GM23338 (cell line): ENCODE data around the gene BRD7. TPM values are rescaled to one million over a fixed set of nuclear protein-coding genes. Genes with fewer than 3 reads are reported as not detected.
A peak's percentile ranks its signal among the peaks of the same experiment; 100 is the strongest.

Experiments used
- ATAC-seq: fragments of 200-7000 bp; cut with Tn5 transposase; 3 replicates; pipeline ENCODE4 v1.9.1; 2020
- DNase-seq: peaks from one replicate; pipeline ENCODE4 v3.0.0-alpha.2; 2015; ENCODE audit warnings: low spot score
- H2AFZ ChIP-seq: fragments of 200-600 bp; sonication (generic); 2 replicates; pipeline ENCODE4 v1.8.0; 2016; ENCODE audit warnings: antibody characterized with exemption, mild to moderate bottlenecking, moderate library complexity
- H3F3A ChIP-seq: fragments of 200-600 bp; sonication (generic); replicated peaks from 2 replicates; pipeline ENCODE4 v1.8.0; 2017; ENCODE audit warnings: antibody characterized with exemption, mixed run types, low read depth
- H3K27ac ChIP-seq: fragments of 200-600 bp; sonication (generic); 2 replicates; pipeline ENCODE4 v1.6.1; 2016; ENCODE audit warnings: low read depth
- H3K27me3 ChIP-seq: fragments of 200-600 bp; sonication (generic); 2 replicates; pipeline ENCODE4 v1.8.0; 2016; ENCODE audit warnings: mild to moderate bottlenecking, mixed run types, moderate library complexity; ENCODE audit not compliant: insufficient read depth
- H3K36me3 ChIP-seq: fragments of 200-600 bp; sonication (generic); 2 replicates; pipeline ENCODE4 v1.8.0; 2016; ENCODE audit warnings: mild to moderate bottlenecking; ENCODE audit not compliant: insufficient read depth
- H3K4me1 ChIP-seq: fragments of 200-600 bp; sonication (generic); 2 replicates; pipeline ENCODE4 v1.8.0; 2016; ENCODE audit warnings: mild to moderate bottlenecking, moderate library complexity; ENCODE audit not compliant: insufficient read depth
- H3K4me2 ChIP-seq: fragments of 200-600 bp; sonication (generic); 2 replicates; pipeline ENCODE4 v1.7.1; 2017; ENCODE audit warnings: mixed run types
- H3K4me3 ChIP-seq: fragments of 200-600 bp; sonication (generic); 2 replicates; pipeline ENCODE4 v1.6.1; 2016; ENCODE audit warnings: mixed run types
- H3K79me2 ChIP-seq: fragments of 200-600 bp; sonication (generic); replicated peaks from 2 replicates; pipeline ENCODE4 v1.8.0; 2017; ENCODE audit warnings: mild to moderate bottlenecking; ENCODE audit not compliant: insufficient read depth
- H3K9me2 ChIP-seq: fragments of 200-600 bp; sonication (generic); 2 replicates; pipeline ENCODE4 v1.8.0; 2017; ENCODE audit not compliant: insufficient read depth
- H4K20me1 ChIP-seq: fragments of 200-600 bp; sonication (generic); replicated peaks from 2 replicates; pipeline ENCODE4 v1.8.0; 2017; ENCODE audit warnings: mild to moderate bottlenecking; ENCODE audit not compliant: insufficient read depth
- H3K27ac Mint-ChIP-seq: 2 replicates; pipeline ENCODE4 v1.8.0; 2020; ENCODE audit warnings: inconsistent platforms, mild to moderate bottlenecking, moderate library complexity, mixed read lengths
- H3K27me3 Mint-ChIP-seq: 3 replicates; pipeline ENCODE4 v1.8.0; 2022; ENCODE audit warnings: low read depth, mild to moderate bottlenecking, moderate library complexity, mixed read lengths, inconsistent platforms; ENCODE audit not compliant: insufficient read depth, poor library complexity
- H3K36me3 Mint-ChIP-seq: 3 replicates; pipeline ENCODE4 v1.8.0; 2021; ENCODE audit warnings: low read depth, mild to moderate bottlenecking, inconsistent platforms, moderate library complexity, mixed read lengths
- H3K4me1 Mint-ChIP-seq: 3 replicates; pipeline ENCODE4 v1.8.0; 2020; ENCODE audit warnings: mild to moderate bottlenecking, inconsistent platforms, mixed read lengths
- H3K4me3 Mint-ChIP-seq: 3 replicates; pipeline ENCODE4 v1.8.0; 2021; ENCODE audit warnings: moderate library complexity, mild to moderate bottlenecking, inconsistent platforms, mixed read lengths
- H3K9me3 Mint-ChIP-seq: 3 replicates; pipeline ENCODE4 v1.8.0; 2020; ENCODE audit warnings: moderate library complexity, mild to moderate bottlenecking, inconsistent platforms, mixed read lengths
- CREB1 ChIP-seq: fragments of 250-450 bp; sonication (Bioruptor Pico); IDR thresholded peaks from 2 replicates; pipeline ENCODE4 v1.5.0; 2020; ENCODE audit warnings: low read depth, mild to moderate bottlenecking, moderate library complexity
- CTCF ChIP-seq, 2 experiments: fragments of 200-600 bp in 1 of 2; sonication (generic) in 1 of 2; conservative IDR thresholded peaks; 2 replicates each; pipeline versions ENCODE4 v1.5.1 to v1.6.1; 2016 to 2017; ENCODE audit warnings: antibody characterized with exemption in 2 of 2, low read depth in 2 of 2, mild to moderate bottlenecking in 2 of 2, moderate library complexity in 1 of 2
- ETS1 ChIP-seq: IDR thresholded peaks from 2 replicates; pipeline ENCODE4 v1.6.1; 2016; ENCODE audit warnings: antibody characterized with exemption
- EZH2 ChIP-seq: fragments of 200-600 bp; sonication (generic); IDR thresholded peaks from one replicate; pipeline ENCODE4 v1.8.0; 2017; ENCODE audit warnings: antibody characterized with exemption, mild to moderate bottlenecking, low read depth; ENCODE audit not compliant: unreplicated experiment
- EZH2phosphoT487 ChIP-seq: fragments of 200-600 bp; sonication (generic); IDR thresholded peaks from one replicate; pipeline ENCODE4 v1.8.1; 2018; ENCODE audit warnings: antibody characterized with exemption; ENCODE audit not compliant: unreplicated experiment
- JUNB ChIP-seq: IDR thresholded peaks from one replicate; pipeline ENCODE4 v1.6.1; 2016; ENCODE audit warnings: antibody characterized with exemption; ENCODE audit not compliant: unreplicated experiment
- NANOG ChIP-seq: IDR thresholded peaks from 2 replicates; pipeline ENCODE4 v1.6.1; 2016; ENCODE audit warnings: antibody characterized with exemption, borderline replicate concordance
- POLR2AphosphoS5 ChIP-seq: IDR thresholded peaks from 2 replicates; pipeline ENCODE4 v1.6.1; 2016; ENCODE audit warnings: antibody characterized with exemption, low read depth
- REST ChIP-seq: IDR thresholded peaks from one replicate; pipeline ENCODE4 v1.6.1; 2018; ENCODE audit warnings: antibody characterized with exemption; ENCODE audit not compliant: unreplicated experiment
- STAT1 ChIP-seq: IDR thresholded peaks from one replicate; pipeline ENCODE4 v1.6.1; 2016; ENCODE audit warnings: antibody characterized with exemption; ENCODE audit not compliant: unreplicated experiment
- ZNF114 ChIP-seq: fragments of 250-450 bp; sonication (Bioruptor Pico); IDR thresholded peaks from 2 replicates; pipeline ENCODE4 v1.5.0; 2020; ENCODE audit warnings: mild to moderate bottlenecking, moderate library complexity
- ZNF331 ChIP-seq: fragments of 250-450 bp; sonication (Bioruptor Pico); IDR thresholded peaks from 2 replicates; pipeline ENCODE4 v1.5.0; 2020; ENCODE audit warnings: low read depth, mild to moderate bottlenecking, moderate library complexity
- ZNF462 ChIP-seq: fragments of 250-450 bp; sonication (Bioruptor Pico); IDR thresholded peaks from 2 replicates; pipeline ENCODE4 v1.5.0; 2020; ENCODE audit warnings: mild to moderate bottlenecking, moderate library complexity
- polyA plus RNA-seq: library from polyadenylated mRNA; unstranded; fragments of >200 nt; fragmentation: Nextera tagmentation; extraction: Ambion mirVana; gene quantifications from 2 replicates; pipeline ENCODE4 v1.2.1, GENCODE V29; 2016
- total RNA-seq: library from RNA; depleted of rRNA; stranded (reverse); fragments of >200 nt; shearing (Covaris generic); gene quantifications from 2 replicates; pipeline ENCODE4 v1.2.3, GENCODE V29; 2014

Gene BRD7
- total and polyA plus RNA-seq, 2 experiments from 2014 or later = 93.0 to 149 TPM

- no peaks in the 10 kb centered on the region for H3K9me2 ChIP-seq
- ATAC-seq = no peak
- TF ChIP-seq ETS1 (no peak), EZH2phosphoT487 (no peak), NANOG (no peak), ZNF462 (no peak), CREB1 (CRISPR knock-in tag) (no peak), ZNF331 (no peak), STAT1 (no peak), REST (no peak), POLR2AphosphoS5 (no peak), ZNF114 (CRISPR knock-in tag) (no peak), CTCF (conservative IDR thresholded peaks at IDR 0.05; ENCODE audit: low read depth in 2 of 2) (no peak), JUNB (no peak), EZH2 (no peak)
- no peak overlapping the region for H3K4me3 ChIP-seq
- Mint-ChIP-seq H3K27ac (peak overlapping the region; percentile 84; the same call in 1 of the 2 replicates), H3K27me3 (peaks cover 14% of the 10 kb centered on the region), H3K36me3 (peaks cover 29% of the 10 kb centered on the region), H3K9me3 (no peaks in the 10 kb centered on the region), H3K4me3 (no peak overlapping the region), H3K4me1 (no peaks in the 10 kb centered on the region)
- no peak overlapping the region for H3K4me2 ChIP-seq
- H3F3A ChIP-seq = no peaks in the 10 kb centered on the region
- no peaks in the 10 kb centered on the region for H3K79me2 ChIP-seq
- peaks cover 20% of the 10 kb centered on the region; the same call in 1 of the 2 replicates for H3K36me3 ChIP-seq
- H3K4me1 ChIP-seq = no peaks in the 10 kb centered on the region
- H3K27me3 ChIP-seq = no peaks in the 10 kb centered on the region
- no peak overlapping the region for H3K27ac ChIP-seq
- no peak overlapping the region for H2AFZ ChIP-seq
- 0 out of 2 replicates have a peak, but pooled peaks cover 4% of the 10 kb centered on the region for H4K20me1 ChIP-seq
- DNase-seq = no peak
Observed at GRCh38 chr16:50313596-50314478, 55.0 kb downstream of the BRD7 start.
